GM21737 (cell line): ENCODE measurements around the gene KATNAL1.
"Not testable (repeated sequence)": the region's sequence is repeated elsewhere in the genome, so short reads cannot be mapped to it uniquely, and the experiment has no call there.

Experiments
- ATAC-seq: cut with Tn5 transposase; IDR thresholded peaks from one replicate; pipeline ENCODE4 v1.9.1; 2021; ENCODE audit warnings: mild to moderate bottlenecking, moderate library complexity; ENCODE audit not compliant: unreplicated experiment

The KATNAL1 gene

GRCh38 chr13:30222254-30222653, 85.1 kb downstream of the KATNAL1 start:
- no peak for ATAC-seq

- no peak for ATAC-seq
These were observed 91.2 kb downstream of the KATNAL1 start for GRCh38 chr13:30216111-30216510.

- no peak for ATAC-seq
These were observed 95.1 kb downstream of the KATNAL1 start for GRCh38 chr13:30212256-30212655.

GRCh38 chr13:30211745-30212144, 95.6 kb downstream of the KATNAL1 start:
- ATAC-seq = no peak

- no peak for ATAC-seq
These were observed 102.8 kb downstream of the KATNAL1 start for GRCh38 chr13:30204564-30204963.

GRCh38 chr13:30196025-30196424, 111.3 kb downstream of the KATNAL1 start:
- ATAC-seq = no peak

- no peak for ATAC-seq
These were observed 112.4 kb downstream of the KATNAL1 start for GRCh38 chr13:30194906-30195305.

- ATAC-seq = no peak
These were observed 113.8 kb downstream of the KATNAL1 start for GRCh38 chr13:30193279-30194234.

GRCh38 chr13:30192320-30193093, 114.8 kb downstream of the KATNAL1 start:
- no peak for ATAC-seq

GRCh38 chr13:30191491-30192100, 115.8 kb downstream of the KATNAL1 start:
- no peak for ATAC-seq

GRCh38 chr13:30186634-30187415, 120.5 kb downstream of the KATNAL1 start:
- ATAC-seq = no peak

- no peak for ATAC-seq
These were observed 125.3 kb downstream of the KATNAL1 start for GRCh38 chr13:30181888-30182651.

- no peak for ATAC-seq
These were observed 127.6 kb downstream of the KATNAL1 start for GRCh38 chr13:30179597-30180276.

- no peak for ATAC-seq
These were observed 128.4 kb downstream of the KATNAL1 start for GRCh38 chr13:30178976-30179375.

GRCh38 chr13:30175166-30175565, 132.2 kb downstream of the KATNAL1 start:
- ATAC-seq = no peak

GRCh38 chr13:30174250-30174649, 133.1 kb downstream of the KATNAL1 start:
- not testable (repeated sequence) for ATAC-seq

GRCh38 chr13:30173303-30173610, 134.1 kb downstream of the KATNAL1 start:
- no peak for ATAC-seq

- ATAC-seq = no peak
These were observed 134.6 kb downstream of the KATNAL1 start for GRCh38 chr13:30172593-30173302.

GRCh38 chr13:30170569-30170968, 136.8 kb downstream of the KATNAL1 start:
- ATAC-seq = no peak
